ENCODE data around the gene GLYATL1. TPM values are rescaled to one million over a fixed set of nuclear protein-coding genes. Genes with fewer than 3 reads are reported as not detected.

Gene GLYATL1
- total and polyA plus RNA-seq, 2 of the 8 experiments (the other 6 are each of a cell fraction or from before 2014, with no cell fraction given) = 8.6 to 10.7 TPM

GRCh38 chr11:58923300-58923788 is 15.9 kb upstream of the GLYATL1 start:
- Histone ChIP-seq H4K91ac (replicated peaks; ENCODE audit: insufficient read length, low read length) (no peak overlapping the region), H3K18ac (ENCODE audit: extremely low read depth, low read length) (no peak overlapping the region), H3K9me3 (ENCODE audit: insufficient read depth in 2 of 2, low read depth in 1 of 2, low read length in 1 of 2) (no peaks in the 10 kb centered on the region), H3K9ac (replicated peaks in 1 of 4; ENCODE audit: extremely low read depth in 1 of 4, low read depth in 3 of 4, low read length in 3 of 4) (no peak overlapping the region; a peak in 1 of 7 replicates), H3K27ac (ENCODE audit: low read depth, low read length) (no peak overlapping the region), H2BK5ac (ENCODE audit: low read depth, low read length) (no peak overlapping the region; the same call in 1 of the 2 replicates), H2BK15ac (ENCODE audit: low read length) (no peak overlapping the region), H3K23me2 (ENCODE audit: low read depth, low read length) (peaks cover 9% of the 10 kb centered on the region), H3K4me3 (ENCODE audit: extremely low read depth in 1 of 4, insufficient read depth in 2 of 4, low read depth in 3 of 4, low read length in 4 of 4) (peak overlapping the region in 3 of 4 experiments; percentile 19 to 52 (median 29); a peak in 5 of 8 replicates), H2BK20ac (ENCODE audit: low read length) (peak overlapping the region; percentile 80), H3K23ac (ENCODE audit: insufficient read length) (no peak overlapping the region), H4K20me1 (replicated peaks in 1 of 2; ENCODE audit: control insufficient read depth in 1 of 2, insufficient read depth in 2 of 2, low read length in 2 of 2) (no peaks in the 10 kb centered on the region), H3K79me1 (ENCODE audit: low read depth, low read length) (no peaks in the 10 kb centered on the region), H3K4me2 (ENCODE audit: insufficient read depth in 1 of 2, low read depth in 2 of 2, low read length in 2 of 2) (peak overlapping the region; percentile 55 to 62), H4K5ac (ENCODE audit: insufficient read length, low read depth, low read length) (no peak overlapping the region), H4K8ac (ENCODE audit: extremely low read depth, insufficient read depth, low read length) (no peak overlapping the region), H2BK120ac (replicated peaks; ENCODE audit: low read depth, low read length) (no peak overlapping the region), H3K4me1 (replicated peaks in 1 of 4; ENCODE audit: control insufficient read depth in 3 of 4, insufficient read depth in 4 of 4, low read length in 3 of 4) (peaks cover 1 to 22% (median 10%) of the 10 kb centered on the region in 4 experiments; a peak in 5 of 7 replicates), H3K56ac (replicated peaks; ENCODE audit: insufficient read length, low read depth, low read length) (no peak overlapping the region), H3K36me3 (ENCODE audit: control insufficient read depth in 2 of 4, insufficient read depth in 4 of 4, low read length in 3 of 4) (no peaks in the 10 kb centered on the region), H2BK12ac (ENCODE audit: low read depth, low read length) (no peak overlapping the region), H2AK5ac (ENCODE audit: low read depth, low read length) (no peak overlapping the region), H3K4ac (replicated peaks; ENCODE audit: insufficient read length, low read depth, low read length) (no peak overlapping the region), H3K79me2 (ENCODE audit: control insufficient read depth in 1 of 2, insufficient read depth in 2 of 2, low read length in 2 of 2) (no peaks in the 10 kb centered on the region), H3K14ac (ENCODE audit: insufficient read length) (no peak overlapping the region), H3K27me3 (replicated peaks in 1 of 4; ENCODE audit: control insufficient read depth in 3 of 4, extremely low read depth in 1 of 4, insufficient read depth in 3 of 4, low read length in 3 of 4) (no peaks in the 10 kb centered on the region), H2AFZ (ENCODE audit: low read length) (peak overlapping the region; percentile 99)
- WGBS, 2 experiments (ENCODE audit: extremely low coverage in 1 of 2, insufficient coverage in 1 of 2, insufficient read length in 1 of 2, insufficient replicate concordance in 2 of 2, low coverage in 1 of 2, low lambda C conversion rate in 2 of 2, missing lambda C conversion rate in 1 of 2) = 4% methylated on average over 5 of the region's 5 CpGs; no CpG with 5 or more reads in 1 of the 2 experiments
- ChIA-PET CTCF (ENCODE audit: partially characterized antibody) (interaction anchor here (0.8 to 13.9 kb wide), 19 partner anchors 14 to 288 kb away, joined by 3 to 96 read pairs (median 4); no protein-coding TSS in a partner anchor), POLR2A (ENCODE audit: partially characterized antibody) (interaction anchor here (0.6 to 2.1 kb wide), 3 partner anchors 18 to 345 kb away, joined by 3 to 8 read pairs (median 3); no protein-coding TSS in a partner anchor)
- DNase-seq (ENCODE audit: low read depth in 1 of 2, low spot score in 2 of 2) (peak in 1 of 2 experiments; percentile 57), FAIRE-seq (peak; percentile 87)
- no peak for TF ChIP-seq TAF7 (optimal IDR thresholded peaks at IDR 0.05; ENCODE audit: borderline replicate concordance, low read depth, low read length)
- TF ChIP-seq SRF (IDR thresholded peaks at IDR 0.05; ENCODE audit: low read depth, low read length) = no peak
- no peak for TF ChIP-seq CTBP2 (IDR thresholded peaks at IDR 0.05; ENCODE audit: borderline replicate concordance, insufficient read depth, insufficient read length, low read length)
- no peak for TF ChIP-seq RNF2 (IDR thresholded peaks at IDR 0.05; ENCODE audit: borderline replicate concordance, low read depth, low read length, missing control alignments, poor library complexity, severe bottlenecking)
- no peak for TF ChIP-seq CHD2 (IDR thresholded peaks at IDR 0.05; ENCODE audit: low read length)
- TF ChIP-seq ATF3 (IDR thresholded peaks at IDR 0.05; ENCODE audit: insufficient read depth, low read depth, low read length) = no peak
- no peak for TF ChIP-seq RFX5 (IDR thresholded peaks at IDR 0.05; ENCODE audit: borderline replicate concordance, low read depth, low read length)
- no peak for TF ChIP-seq BACH1 (IDR thresholded peaks at IDR 0.05; ENCODE audit: low read length)
- no peak for TF ChIP-seq FOSL1 (IDR thresholded peaks at IDR 0.05; ENCODE audit: insufficient read depth, low read depth, low read length)
- no peak for TF ChIP-seq E2F6 (IDR thresholded peaks at IDR 0.05)
